ENCODE measurements around the gene TUBGCP2.

GRCh38 chr10:133326223-133326551 is 17.5 kb upstream of the TUBGCP2 start:
- no peak for TF ChIP-seq POLR2A (IDR thresholded peaks at IDR 0.05)
- TF ChIP-seq, protein P1, sequence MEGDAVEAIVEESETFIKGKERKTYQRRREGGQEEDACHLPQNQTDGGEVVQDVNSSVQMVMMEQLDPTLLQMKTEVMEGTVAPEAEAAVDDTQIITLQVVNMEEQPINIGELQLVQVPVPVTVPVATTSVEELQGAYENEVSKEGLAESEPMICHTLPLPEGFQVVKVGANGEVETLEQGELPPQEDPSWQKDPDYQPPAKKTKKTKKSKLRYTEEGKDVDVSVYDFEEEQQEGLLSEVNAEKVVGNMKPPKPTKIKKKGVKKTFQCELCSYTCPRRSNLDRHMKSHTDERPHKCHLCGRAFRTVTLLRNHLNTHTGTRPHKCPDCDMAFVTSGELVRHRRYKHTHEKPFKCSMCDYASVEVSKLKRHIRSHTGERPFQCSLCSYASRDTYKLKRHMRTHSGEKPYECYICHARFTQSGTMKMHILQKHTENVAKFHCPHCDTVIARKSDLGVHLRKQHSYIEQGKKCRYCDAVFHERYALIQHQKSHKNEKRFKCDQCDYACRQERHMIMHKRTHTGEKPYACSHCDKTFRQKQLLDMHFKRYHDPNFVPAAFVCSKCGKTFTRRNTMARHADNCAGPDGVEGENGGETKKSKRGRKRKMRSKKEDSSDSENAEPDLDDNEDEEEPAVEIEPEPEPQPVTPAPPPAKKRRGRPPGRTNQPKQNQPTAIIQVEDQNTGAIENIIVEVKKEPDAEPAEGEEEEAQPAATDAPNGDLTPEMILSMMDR (IDR thresholded peaks at IDR 0.05) = no peak

Measured in testis (tissue), 2 donors.